ENCODE measurements around the gene PLA2G4B. TPM values are rescaled to one million over a fixed set of nuclear protein-coding genes. Genes with fewer than 3 reads are reported as not detected.
A peak's percentile ranks its signal among the peaks of the same experiment; 100 is the strongest.

Gene PLA2G4B
- total RNA-seq, 1 donor from 2014 or later = 8.5 TPM

- no peak overlapping the region for H3K27ac Mint-ChIP-seq (ENCODE audit: unreplicated experiment)
- H3K9me3 Mint-ChIP-seq = no peaks in the 10 kb centered on the region
- no peak for DNase-seq (ENCODE audit: low read depth, low spot score)
Measured at GRCh38 chr15:41883484-41883825, 44.8 kb downstream of the PLA2G4B start.

DNA sequence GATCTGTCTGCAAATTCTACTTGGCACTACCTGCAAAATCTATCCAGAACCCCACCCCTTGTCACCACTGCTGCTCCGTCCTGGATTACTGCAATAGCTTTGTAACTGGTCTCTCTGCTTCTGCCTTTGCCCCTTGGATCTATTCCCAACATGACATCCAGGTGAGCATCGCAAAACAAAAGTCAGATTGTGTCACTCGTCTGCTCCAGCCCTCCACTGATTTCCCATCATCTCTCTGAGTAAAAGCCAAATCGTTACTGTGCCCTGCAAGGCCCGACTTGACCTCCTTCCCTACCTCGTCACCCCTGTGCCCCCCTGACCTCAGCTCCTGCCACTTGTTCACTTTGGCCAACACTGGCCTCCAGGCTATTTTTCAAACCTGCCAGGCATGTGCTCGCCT, 45.8 kb downstream of the PLA2G4B start:
- peaks cover 34% of the 10 kb centered on the region for H3K27me3 Mint-ChIP-seq (ENCODE audit: low read depth)
- H3K36me3 Mint-ChIP-seq (ENCODE audit: low read depth) = no peaks in the 10 kb centered on the region

More at GRCh38 chr15:41883484-41883825, 44.8 kb downstream of the PLA2G4B start:
- H3K27me3 Mint-ChIP-seq (ENCODE audit: low read depth) = peaks cover 34% of the 10 kb centered on the region
- TF ChIP-seq, protein P1, sequence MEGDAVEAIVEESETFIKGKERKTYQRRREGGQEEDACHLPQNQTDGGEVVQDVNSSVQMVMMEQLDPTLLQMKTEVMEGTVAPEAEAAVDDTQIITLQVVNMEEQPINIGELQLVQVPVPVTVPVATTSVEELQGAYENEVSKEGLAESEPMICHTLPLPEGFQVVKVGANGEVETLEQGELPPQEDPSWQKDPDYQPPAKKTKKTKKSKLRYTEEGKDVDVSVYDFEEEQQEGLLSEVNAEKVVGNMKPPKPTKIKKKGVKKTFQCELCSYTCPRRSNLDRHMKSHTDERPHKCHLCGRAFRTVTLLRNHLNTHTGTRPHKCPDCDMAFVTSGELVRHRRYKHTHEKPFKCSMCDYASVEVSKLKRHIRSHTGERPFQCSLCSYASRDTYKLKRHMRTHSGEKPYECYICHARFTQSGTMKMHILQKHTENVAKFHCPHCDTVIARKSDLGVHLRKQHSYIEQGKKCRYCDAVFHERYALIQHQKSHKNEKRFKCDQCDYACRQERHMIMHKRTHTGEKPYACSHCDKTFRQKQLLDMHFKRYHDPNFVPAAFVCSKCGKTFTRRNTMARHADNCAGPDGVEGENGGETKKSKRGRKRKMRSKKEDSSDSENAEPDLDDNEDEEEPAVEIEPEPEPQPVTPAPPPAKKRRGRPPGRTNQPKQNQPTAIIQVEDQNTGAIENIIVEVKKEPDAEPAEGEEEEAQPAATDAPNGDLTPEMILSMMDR (conservative IDR thresholded peaks at IDR 0.05) = no peak
- no peaks in the 10 kb centered on the region for H3K36me3 Mint-ChIP-seq (ENCODE audit: low read depth)
- H3K4me1 Mint-ChIP-seq = peaks cover 8% of the 10 kb centered on the region
- H3K4me3 Mint-ChIP-seq = no peak overlapping the region

GRCh38 chr15:41885321-41885720, 46.7 kb downstream of the PLA2G4B start:
- peaks cover 34% of the 10 kb centered on the region for H3K27me3 Mint-ChIP-seq (ENCODE audit: low read depth)
- DNase-seq (ENCODE audit: low read depth, low spot score) = no peak
- H3K9me3 Mint-ChIP-seq = no peaks in the 10 kb centered on the region
- H3K4me1 Mint-ChIP-seq = peaks cover 8% of the 10 kb centered on the region
- no peak overlapping the region for H3K27ac Mint-ChIP-seq (ENCODE audit: unreplicated experiment)
- H3K4me3 Mint-ChIP-seq = no peak overlapping the region
- TF ChIP-seq, protein P1 (conservative IDR thresholded peaks at IDR 0.05) = no peak
- H3K36me3 Mint-ChIP-seq (ENCODE audit: low read depth) = no peaks in the 10 kb centered on the region

More for the DNA sequence above, 45.8 kb downstream of the PLA2G4B start:
- Mint-ChIP-seq H3K9me3 (no peaks in the 10 kb centered on the region), H3K27ac (ENCODE audit: unreplicated experiment) (peak overlapping the region; percentile 31), H3K4me1 (peaks cover 8% of the 10 kb centered on the region), H3K4me3 (no peak overlapping the region)
- TF ChIP-seq, protein P1 (conservative IDR thresholded peaks at IDR 0.05) = no peak
- no peak for DNase-seq (ENCODE audit: low read depth, low spot score)

- Mint-ChIP-seq H3K36me3 (ENCODE audit: low read depth) (no peaks in the 10 kb centered on the region), H3K4me3 (no peak overlapping the region), H3K9me3 (no peaks in the 10 kb centered on the region), H3K27me3 (ENCODE audit: low read depth) (peaks cover 29% of the 10 kb centered on the region), H3K4me1 (peaks cover 8% of the 10 kb centered on the region), H3K27ac (ENCODE audit: unreplicated experiment) (no peak overlapping the region)
- no peak for DNase-seq (ENCODE audit: low read depth, low spot score)
- TF ChIP-seq, protein P1 (conservative IDR thresholded peaks at IDR 0.05) = no peak
Measured at GRCh38 chr15:41885841-41886240, 47.2 kb downstream of the PLA2G4B start.

DNA sequence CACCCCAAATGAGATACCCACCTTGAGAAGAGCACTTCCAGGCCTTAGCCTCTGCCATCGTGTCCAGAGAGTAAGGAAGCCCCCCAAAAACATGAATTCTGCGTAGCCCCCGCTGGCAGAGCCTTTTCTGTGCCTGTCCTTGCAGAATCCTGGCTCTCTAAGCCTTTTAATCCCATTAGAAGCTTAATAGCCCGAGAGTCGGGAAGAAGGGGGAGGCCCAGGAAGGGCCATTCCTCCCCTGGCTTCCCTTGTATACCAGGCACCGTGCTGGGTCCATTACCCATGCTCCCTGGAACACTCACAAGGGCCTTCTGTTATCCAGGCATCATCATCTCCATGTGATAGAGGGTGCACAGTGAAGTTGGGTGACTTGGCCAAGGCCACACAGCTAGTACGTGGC, 48.1 kb downstream of the PLA2G4B start:
- no peaks in the 10 kb centered on the region for H3K9me3 Mint-ChIP-seq
- DNase-seq (ENCODE audit: low read depth, low spot score) = no peak
- no peak overlapping the region for H3K27ac Mint-ChIP-seq (ENCODE audit: unreplicated experiment)

More for the DNA sequence above, 48.1 kb downstream of the PLA2G4B start:
- no peak overlapping the region for H3K4me3 Mint-ChIP-seq
- peaks cover 20% of the 10 kb centered on the region for H3K27me3 Mint-ChIP-seq (ENCODE audit: low read depth)
- TF ChIP-seq, protein P1 (conservative IDR thresholded peaks at IDR 0.05) = no peak
- H3K4me1 Mint-ChIP-seq = peaks cover 3% of the 10 kb centered on the region
- no peaks in the 10 kb centered on the region for H3K36me3 Mint-ChIP-seq (ENCODE audit: low read depth)

All from neural crest cell (in vitro differentiated cells).